ENCODE measurements around the gene TUBB4B. TPM values are rescaled to one million over a fixed set of nuclear protein-coding genes. Genes with fewer than 3 reads are reported as not detected.

The TUBB4B gene
- total and polyA plus RNA-seq, 11 donors = 244 to 900 (median 515) TPM

GRCh38 chr9:137195525-137196220 lies 45.4 kb upstream of the TUBB4B start:
- Histone ChIP-seq H3K4me3 (no peak overlapping the region), H3K4me1 (peaks cover 5 to 83% (median 58%) of the 10 kb centered on the region in 12 donors), H3K36me3 (peaks cover 0 to 19% (median 15%) of the 10 kb centered on the region in 9 donors), H3K27me3 (no peaks in the 10 kb centered on the region), H3K9me3 (no peaks in the 10 kb centered on the region), H3K27ac (peak overlapping the region in 2 of 12 donors; percentile 75 to 89)
- TF ChIP-seq POLR2A (IDR thresholded peaks at IDR 0.05) = no peak
- TF ChIP-seq CTCF (IDR thresholded peaks at IDR 0.05) = no peak
- ATAC-seq (no peak), DNase-seq (no peak)
- 55 to 74% (median 68%) methylated on average over 15 to 21 of the region's 21 CpGs for WGBS, 4 donors
- intact Hi-C loops (cut with DNase I) = no loop called here

GRCh38 chr9:137198051-137198901 lies 42.8 kb upstream of the TUBB4B start:
- no peak for TF ChIP-seq POLR2A (IDR thresholded peaks at IDR 0.05)
- TF ChIP-seq CTCF (IDR thresholded peaks at IDR 0.05) = no peak
- no peaks in the 10 kb centered on the region for H3K9me3 ChIP-seq
- DNase-seq (no peak), ATAC-seq (no peak)
- intact Hi-C loops (cut with DNase I) = no loop called here
- no peaks in the 10 kb centered on the region for H3K36me3 ChIP-seq
- WGBS, 4 donors = 61 to 75% (median 68%) methylated on average over 4 to 19 of the region's 19 CpGs
- H3K4me1 ChIP-seq = peaks cover 5 to 90% (median 71%) of the 10 kb centered on the region in 12 donors
- peak overlapping the region in 9 of 12 donors; percentile 3 to 94 (median 68) for H3K4me3 ChIP-seq
- no peaks in the 10 kb centered on the region for H3K27me3 ChIP-seq
- peak overlapping the region in 6 of 12 donors; percentile 8 to 70 (median 26) for H3K27ac ChIP-seq

GRCh38 chr9:137198902-137199283 lies 42.2 kb upstream of the TUBB4B start:
- 53 to 57% (median 55%) methylated on average over 11 of the region's 11 CpGs; no CpG with 5 or more reads in 1 of the 4 donors for WGBS, 4 donors
- intact Hi-C loops (cut with DNase I) = no loop called here
- ATAC-seq = no peak

More at GRCh38 chr9:137198902-137199283, 42.2 kb upstream of the TUBB4B start:
- TF ChIP-seq POLR2A (IDR thresholded peaks at IDR 0.05) (no peak), CTCF (IDR thresholded peaks at IDR 0.05) (no peak)
- no peak for DNase-seq
- no peaks in the 10 kb centered on the region for H3K9me3 ChIP-seq
- H3K4me1 ChIP-seq = peaks cover 5 to 90% (median 75%) of the 10 kb centered on the region in 12 donors
- no peaks in the 10 kb centered on the region for H3K27me3 ChIP-seq
- peak overlapping the region in 9 of 12 donors; percentile 0 to 70 (median 17) for H3K27ac ChIP-seq
- H3K4me3 ChIP-seq = peak overlapping the region in 11 of 12 donors; percentile 3 to 94 (median 63)
- H3K36me3 ChIP-seq = no peaks in the 10 kb centered on the region

All from heart left ventricle (tissue), 16 donors.